GM18520 (cell line): ENCODE results near the gene LRMDA.

Source experiments
- ATAC-seq: cut with Tn5 transposase; IDR thresholded peaks from one replicate; pipeline ENCODE4 v1.9.1; 2021; ENCODE audit not compliant: unreplicated experiment

Gene LRMDA

GRCh38 chr10:75852851-75853484 lies 421.5 kb downstream of the LRMDA start:
- ATAC-seq: no peak

GRCh38 chr10:75857269-75857846 lies 425.9 kb downstream of the LRMDA start:
- no peak for ATAC-seq

GRCh38 chr10:75857896-75858295 lies 426.5 kb downstream of the LRMDA start:
- ATAC-seq: no peak

GRCh38 chr10:75858339-75858738 lies 426.9 kb downstream of the LRMDA start:
- ATAC-seq: no peak

DNA sequence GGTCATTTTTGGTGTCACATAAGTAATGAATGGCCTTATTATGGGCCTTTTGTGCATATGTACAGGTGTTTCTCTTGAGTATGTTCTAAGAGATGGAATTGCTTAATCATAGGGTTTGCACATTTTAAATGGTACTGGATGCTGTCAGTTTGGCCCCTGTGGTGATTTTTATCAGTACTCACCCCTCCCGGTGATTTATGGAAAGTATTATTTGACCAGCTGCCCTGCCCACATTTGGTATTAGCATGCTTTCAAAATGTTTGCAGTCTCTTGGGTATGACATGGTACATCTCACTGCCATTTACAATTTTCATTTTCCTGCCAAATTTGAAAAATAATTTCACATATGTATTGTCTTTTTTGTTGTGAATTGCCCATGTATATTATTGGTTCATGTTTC lies 427.7 kb downstream of the LRMDA start:
- no peak for ATAC-seq

- ATAC-seq: no peak
Observed at GRCh38 chr10:75860009-75860408, 428.6 kb downstream of the LRMDA start.

DNA sequence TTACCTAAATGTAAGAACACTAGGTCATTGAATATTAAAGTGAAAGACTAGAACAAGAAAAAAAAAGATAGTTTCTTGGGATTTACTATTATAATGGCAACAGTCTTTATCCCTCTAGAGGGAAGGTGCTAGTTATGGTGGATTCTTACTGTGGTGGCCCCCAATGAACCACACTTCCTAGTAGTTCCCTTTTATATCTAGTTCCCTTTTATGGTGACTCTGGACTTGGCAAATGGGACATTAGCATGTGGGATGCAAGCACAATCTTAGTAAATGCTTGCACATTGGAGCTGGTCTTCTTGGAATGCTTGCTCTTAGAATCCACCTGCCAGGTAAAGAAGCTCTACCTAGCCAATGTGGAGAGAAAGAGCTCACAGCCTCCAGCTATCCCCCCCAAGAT lies 430.2 kb downstream of the LRMDA start:
- no peak for ATAC-seq

GRCh38 chr10:75862935-75863334 lies 431.5 kb downstream of the LRMDA start:
- ATAC-seq: no peak

- no peak for ATAC-seq
Observed at GRCh38 chr10:75864717-75865116, 433.3 kb downstream of the LRMDA start.

DNA sequence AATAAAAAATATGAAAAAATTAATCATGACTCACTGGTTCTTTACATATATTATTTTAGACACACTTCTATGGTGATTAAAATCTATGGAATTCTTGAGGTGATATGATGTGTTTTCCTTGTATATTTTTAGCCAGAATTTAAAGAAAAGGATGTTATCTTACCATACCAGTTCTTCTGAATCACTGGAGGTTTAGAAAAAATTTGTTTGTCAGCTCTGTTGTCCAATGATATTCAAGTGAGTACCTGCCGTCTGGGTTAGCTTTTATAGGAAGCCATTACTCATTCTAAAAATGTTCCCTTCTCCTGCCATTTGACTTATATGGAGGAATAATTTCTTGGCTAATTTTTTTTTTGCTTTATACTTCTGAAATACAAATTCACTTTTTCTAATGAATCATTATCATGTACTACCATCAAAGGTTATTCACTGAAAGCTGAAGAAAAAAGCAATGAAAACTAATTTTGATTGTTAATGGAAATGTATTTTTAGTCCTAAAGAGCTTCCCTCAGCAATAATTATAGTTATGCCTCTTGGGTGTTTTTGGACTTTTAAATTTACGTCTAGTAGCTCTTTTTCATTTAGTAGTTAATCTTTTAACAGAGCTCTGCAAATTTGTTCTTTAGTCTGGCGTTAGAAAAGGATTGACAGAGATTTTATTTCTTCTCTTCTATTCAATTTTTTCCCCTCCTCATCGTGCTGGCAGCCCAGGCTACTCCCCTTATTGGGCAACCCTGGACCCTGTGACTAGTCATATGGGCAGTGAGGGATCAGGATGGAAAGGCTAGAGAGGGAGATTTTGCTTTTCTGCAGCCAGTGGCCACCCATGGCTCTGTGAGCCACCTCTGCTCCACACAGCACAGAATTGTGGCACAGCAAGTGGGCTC lies 434.2 kb downstream of the LRMDA start:
- no peak for ATAC-seq

- ATAC-seq: no peak
Observed at GRCh38 chr10:75866300-75866625, 434.8 kb downstream of the LRMDA start.

- no peak for ATAC-seq
Observed at GRCh38 chr10:75866731-75867130, 435.3 kb downstream of the LRMDA start.

- ATAC-seq: no peak
Observed at GRCh38 chr10:75868574-75868973, 437.1 kb downstream of the LRMDA start.

DNA sequence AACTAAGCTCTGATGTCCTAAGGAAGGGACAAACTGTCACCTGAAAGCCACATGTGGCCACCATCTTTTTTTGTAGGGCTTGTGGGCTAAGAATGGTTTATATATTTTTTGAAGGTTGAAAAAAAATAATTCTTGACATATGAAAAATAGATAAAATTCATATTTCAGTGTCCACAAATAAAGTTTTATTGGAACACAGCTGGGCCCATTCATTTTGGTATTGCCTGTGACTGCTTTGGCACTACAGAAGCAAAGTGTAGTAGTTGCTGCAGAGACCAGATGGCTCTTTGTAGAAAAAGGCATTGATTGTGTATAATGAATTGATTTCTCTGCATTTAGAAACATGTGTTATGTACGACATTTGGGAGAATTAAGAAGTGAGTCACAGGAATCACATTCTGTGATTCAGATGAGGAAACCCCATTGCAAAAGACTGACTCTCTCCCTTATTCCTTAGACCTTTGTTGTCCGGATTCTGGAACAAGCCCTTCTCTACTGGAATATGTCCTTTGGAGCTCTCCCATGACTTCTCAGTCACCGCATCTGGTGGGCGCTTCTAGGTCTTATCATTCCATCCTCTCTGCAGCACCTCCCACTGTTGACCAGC lies 438.7 kb downstream of the LRMDA start:
- ATAC-seq: no peak

DNA sequence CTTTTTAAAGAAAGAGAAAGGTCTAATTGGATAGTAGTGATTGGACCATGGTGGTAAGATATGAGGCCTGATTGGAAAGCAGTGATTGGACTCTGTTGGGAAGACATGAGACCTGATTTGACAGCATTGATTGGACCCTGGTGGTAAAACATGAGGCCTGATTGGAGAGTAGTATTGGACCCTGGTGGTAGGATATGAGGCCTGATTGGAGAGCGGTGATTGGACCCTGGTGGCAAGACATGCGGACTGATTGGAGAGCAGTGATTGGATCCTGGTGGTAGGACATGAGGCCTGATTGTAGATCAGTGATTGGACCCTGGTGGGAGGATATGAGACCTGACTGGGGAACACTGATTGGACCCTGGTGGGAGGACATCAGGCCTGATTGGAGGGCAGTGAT lies 444.3 kb downstream of the LRMDA start:
- ATAC-seq: no peak

DNA sequence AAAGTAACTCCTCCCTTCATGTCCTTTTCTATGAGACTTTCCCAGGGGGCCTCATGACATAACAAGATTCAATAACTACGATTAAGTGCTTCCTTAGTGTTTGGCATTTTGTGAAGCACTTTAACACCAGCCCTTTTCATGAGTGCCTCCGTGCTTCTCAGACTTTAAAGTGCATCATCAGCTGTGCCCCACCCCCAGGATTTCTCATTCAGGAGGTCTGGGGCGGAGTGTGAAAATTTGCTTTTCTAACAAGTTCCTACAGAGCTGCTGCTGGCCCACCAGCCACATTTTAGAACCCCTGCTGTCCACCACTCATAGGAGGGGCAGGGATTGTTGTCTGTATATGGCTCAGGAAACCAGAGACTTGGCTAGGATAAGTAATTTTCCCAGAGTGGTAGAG lies 445.3 kb downstream of the LRMDA start:
- no peak for ATAC-seq

GRCh38 chr10:75877877-75878276 lies 446.5 kb downstream of the LRMDA start:
- no peak for ATAC-seq

DNA sequence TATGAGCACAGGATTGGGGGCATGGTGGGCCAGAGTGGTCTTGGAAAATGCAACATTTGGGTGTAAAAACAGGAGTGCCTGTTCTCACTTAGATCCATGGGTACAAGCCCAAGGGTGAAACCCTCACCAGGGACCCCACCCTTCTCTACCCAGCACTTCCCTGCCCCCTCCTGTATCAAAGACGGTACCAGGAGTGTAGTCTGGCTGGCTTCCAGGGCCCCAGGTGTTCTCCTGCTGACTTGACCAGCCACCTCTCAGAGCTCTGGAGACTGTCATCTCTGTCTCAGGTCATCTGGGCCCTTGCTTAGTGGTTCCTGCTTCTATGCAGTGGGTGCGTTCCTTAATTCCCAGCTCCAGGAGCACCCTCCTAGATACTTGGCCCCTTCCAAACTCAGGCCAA lies 447.2 kb downstream of the LRMDA start:
- no peak for ATAC-seq

DNA sequence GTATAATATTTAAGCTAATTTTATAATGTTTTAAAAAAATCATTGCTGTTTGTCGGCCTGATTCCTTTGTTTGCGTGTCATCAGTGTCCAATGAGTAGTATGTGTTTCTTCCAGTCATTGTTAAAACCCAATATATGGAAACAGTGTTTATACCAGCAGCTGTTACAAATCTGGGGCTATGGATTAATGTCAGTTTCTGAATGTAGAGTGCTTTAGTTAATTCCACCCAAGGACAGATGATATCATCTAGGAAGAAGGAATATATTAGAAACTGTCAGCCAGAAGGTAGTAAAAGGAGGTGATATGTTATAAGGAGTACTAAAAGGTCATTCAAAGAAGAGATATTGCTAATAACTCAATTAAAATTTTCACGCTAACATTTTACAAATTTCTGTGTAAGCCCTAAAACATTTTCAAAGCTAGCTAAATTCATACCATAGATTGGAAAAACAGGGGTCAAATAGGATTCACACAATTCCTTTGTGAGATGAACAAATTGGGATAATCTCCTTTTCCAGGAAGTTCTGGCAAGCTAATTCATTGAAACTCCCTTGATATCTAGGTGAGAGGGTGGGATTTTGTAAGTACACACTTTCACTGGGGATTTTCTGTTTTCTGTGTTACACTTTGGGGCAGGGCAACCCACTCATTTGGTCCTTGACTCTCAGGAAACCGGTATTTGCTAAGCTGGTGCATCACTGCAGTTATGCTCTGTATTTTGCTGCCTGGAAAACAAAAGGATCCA lies 448.8 kb downstream of the LRMDA start:
- ATAC-seq: no peak

- no peak for ATAC-seq
Observed at GRCh38 chr10:75883081-75884072, 452.0 kb downstream of the LRMDA start.
